NCI-H2227 treated with DMSO at 0.1 percent for 48 hours (cell line): ENCODE data around the gene JUP.
A peak's percentile ranks its signal among the peaks of the same experiment; 100 is the strongest.

Experiments
- DNase-seq: peaks from one replicate; lab custom pipeline; 2025; lab: John Stamatoyannopoulos, UW

The JUP gene

GRCh38 chr17:41758601-41759000 is 27.9 kb downstream of the JUP start:
- DNase-seq = no peak

GRCh38 chr17:41754066-41754465 is 32.4 kb downstream of the JUP start:
- no peak for DNase-seq

- no peak for DNase-seq
These were observed 35.2 kb downstream of the JUP start for GRCh38 chr17:41751288-41751687.

GRCh38 chr17:41750862-41751261 is 35.6 kb downstream of the JUP start:
- DNase-seq = no peak

- no peak for DNase-seq
These were observed 38.2 kb downstream of the JUP start for GRCh38 chr17:41748275-41748674.

- DNase-seq = no peak
These were observed 44.8 kb downstream of the JUP start for GRCh38 chr17:41741709-41742108.

GRCh38 chr17:41740506-41740905 is 46.0 kb downstream of the JUP start:
- DNase-seq = no peak

- DNase-seq = no peak
These were observed 46.7 kb downstream of the JUP start for GRCh38 chr17:41739661-41740352.

GRCh38 chr17:41738801-41739112 is 47.8 kb downstream of the JUP start:
- no peak for DNase-seq

GRCh38 chr17:41738077-41738800 is 48.3 kb downstream of the JUP start:
- peak; percentile 80 for DNase-seq

- DNase-seq = no peak
These were observed 48.9 kb downstream of the JUP start for GRCh38 chr17:41737680-41738023.

- DNase-seq = no peak
These were observed 49.4 kb downstream of the JUP start for GRCh38 chr17:41736983-41737679.

GRCh38 chr17:41735744-41736143 is 50.8 kb downstream of the JUP start:
- DNase-seq = no peak

- DNase-seq = no peak
These were observed 51.6 kb downstream of the JUP start for GRCh38 chr17:41734949-41735313.

- peak; percentile 65 for DNase-seq
These were observed 52.2 kb downstream of the JUP start, which contains the start of gene HAP1 for GRCh38 chr17:41734139-41734948. HAP1 (minus strand) TSS chr17:41734643; CDS start chr17:41734634, 9 bp downstream.

GRCh38 chr17:41733348-41734138 is 53.0 kb downstream of the JUP start:
- no peak for DNase-seq

- no peak for DNase-seq
These were observed 54.7 kb downstream of the JUP start for GRCh38 chr17:41731836-41732235.

GRCh38 chr17:41730479-41730878 is 56.0 kb downstream of the JUP start:
- no peak for DNase-seq

- DNase-seq = no peak
These were observed 58.5 kb downstream of the JUP start for GRCh38 chr17:41728056-41728455.

GRCh38 chr17:41725134-41725533 is 61.4 kb downstream of the JUP start:
- no peak for DNase-seq

- DNase-seq = no peak
These were observed 61.9 kb downstream of the JUP start for GRCh38 chr17:41724476-41725050.
